ENCODE measurements around the gene INTS15.
"Not testable (repeated sequence)": the region's sequence is repeated elsewhere in the genome, so short reads cannot be mapped to it uniquely, and the experiment has no call there.

INTS15 gene

GRCh38 chr7:6589829-6590644 is at the start of gene INTS15:
Gene INTS15, plus strand, starts transcription at chr7:6590021. Its CDS starts 263 bp downstream, at chr7:6590284.
- no peak for DNase-seq

- DNase-seq = no peak
Observed at GRCh38 chr7:6542368-6542767, 47.5 kb upstream of the INTS15 start.

- DNase-seq = no peak
Observed at GRCh38 chr7:6545398-6546126, 44.3 kb upstream of the INTS15 start.

GRCh38 chr7:6546498-6547251 is 43.1 kb upstream of the INTS15 start:
- no peak for DNase-seq

- no peak for DNase-seq
Observed at GRCh38 chr7:6547400-6547799, 42.4 kb upstream of the INTS15 start.

- DNase-seq = no peak
Observed at GRCh38 chr7:6551016-6551511, 38.8 kb upstream of the INTS15 start, which contains the start of gene GRID2IP. Gene GRID2IP, minus strand, starts transcription at chr7:6551461. Its CDS starts 25 bp downstream, at chr7:6551436.

GRCh38 chr7:6553448-6554044 is 36.3 kb upstream of the INTS15 start:
- no peak for DNase-seq

- no peak for DNase-seq
Observed at GRCh38 chr7:6554848-6555247, 35.0 kb upstream of the INTS15 start.

GRCh38 chr7:6556196-6556595 is 33.6 kb upstream of the INTS15 start:
- no peak for DNase-seq

- DNase-seq = no peak
Observed at GRCh38 chr7:6558837-6559236, 31.0 kb upstream of the INTS15 start.

GRCh38 chr7:6559896-6560295 is 29.9 kb upstream of the INTS15 start:
- no peak for DNase-seq

GRCh38 chr7:6562106-6562505 is 27.7 kb upstream of the INTS15 start:
- no peak for DNase-seq

- no peak for DNase-seq
Observed at GRCh38 chr7:6563936-6564770, 25.7 kb upstream of the INTS15 start.

GRCh38 chr7:6565655-6566054 is 24.2 kb upstream of the INTS15 start:
- DNase-seq = no peak

GRCh38 chr7:6567886-6568285 is 21.9 kb upstream of the INTS15 start:
- no peak for DNase-seq

GRCh38 chr7:6571160-6571779 is 18.6 kb upstream of the INTS15 start:
- DNase-seq = no peak

- no peak for DNase-seq
Observed at GRCh38 chr7:6575281-6576023, 14.4 kb upstream of the INTS15 start.

- no peak for DNase-seq
Observed at GRCh38 chr7:6576024-6576866, 13.6 kb upstream of the INTS15 start.

- not testable (repeated sequence) for DNase-seq
Observed at GRCh38 chr7:6576867-6577368, 12.9 kb upstream of the INTS15 start.
